Spinal cord (tissue), 10 donors: Measurements from ENCODE around the gene MYO5B. TPM values are rescaled to one million over a fixed set of nuclear protein-coding genes. Genes with fewer than 3 reads are reported as not detected.

ENCODE experiments used
- DNase-seq, 6 donors: peaks; one replicate each; pipeline versions ENCODE4 v3.0.0 to v3.0.0-alpha.2; 2013 to 2015; ENCODE audit warnings: low spot score in 6 of 6, low read depth in 4 of 6
- H3K27ac ChIP-seq: one replicate; pipeline ENCODE4 v1.5.1; 2013; ENCODE audit warnings: low read depth, low read length, control low read depth
- H3K27me3 ChIP-seq: one replicate; pipeline ENCODE4 v1.6.1; 2013; ENCODE audit warnings: low read length; ENCODE audit not compliant: control insufficient read depth, insufficient read depth
- H3K36me3 ChIP-seq: one replicate; pipeline ENCODE4 v1.6.1; 2013; ENCODE audit warnings: low read length; ENCODE audit not compliant: control insufficient read depth, insufficient read depth
- H3K4me1 ChIP-seq: one replicate; pipeline ENCODE4 v1.6.1; 2013; ENCODE audit warnings: low read length; ENCODE audit not compliant: control insufficient read depth, insufficient read depth
- H3K4me3 ChIP-seq: one replicate; pipeline ENCODE4 v1.5.1; 2013; ENCODE audit warnings: low read depth, low read length, control low read depth
- H3K9me3 ChIP-seq: one replicate; pipeline ENCODE4 v1.6.1; 2013; ENCODE audit warnings: low read length; ENCODE audit not compliant: control insufficient read depth, insufficient read depth
- WGBS: methylation state at CpG from one replicate; pipeline ENCODE4 v1.1.5; 2013; ENCODE audit warnings: missing lambda C conversion rate; ENCODE audit not compliant: insufficient coverage; 5-methylcytosine and 5-hydroxymethylcytosine counted together
- polyA plus RNA-seq, 2 donors: library from polyadenylated mRNA; unstranded; fragments of 120-200 nt; gene quantifications; one replicate each; pipeline ENCODE4 v1.2.1, GENCODE V29; 2013; ENCODE audit not compliant: insufficient read length in 2 of 2
- total RNA-seq, 2 donors: library from RNA; depleted of rRNA in 1 of 2; stranded (reverse); fragments of 120-200 nt in 1 of 2; fragments of >200 nt in 1 of 2; gene quantifications; one replicate each; pipeline versions ENCODE4 v1.2.3 to v1.2.4, GENCODE V29; 2013 to 2014
- donor health status: healthy.

The MYO5B gene
- total and polyA plus RNA-seq, 4 donors, result 2.6 to 8.0 (median 4.5) TPM

DNA sequence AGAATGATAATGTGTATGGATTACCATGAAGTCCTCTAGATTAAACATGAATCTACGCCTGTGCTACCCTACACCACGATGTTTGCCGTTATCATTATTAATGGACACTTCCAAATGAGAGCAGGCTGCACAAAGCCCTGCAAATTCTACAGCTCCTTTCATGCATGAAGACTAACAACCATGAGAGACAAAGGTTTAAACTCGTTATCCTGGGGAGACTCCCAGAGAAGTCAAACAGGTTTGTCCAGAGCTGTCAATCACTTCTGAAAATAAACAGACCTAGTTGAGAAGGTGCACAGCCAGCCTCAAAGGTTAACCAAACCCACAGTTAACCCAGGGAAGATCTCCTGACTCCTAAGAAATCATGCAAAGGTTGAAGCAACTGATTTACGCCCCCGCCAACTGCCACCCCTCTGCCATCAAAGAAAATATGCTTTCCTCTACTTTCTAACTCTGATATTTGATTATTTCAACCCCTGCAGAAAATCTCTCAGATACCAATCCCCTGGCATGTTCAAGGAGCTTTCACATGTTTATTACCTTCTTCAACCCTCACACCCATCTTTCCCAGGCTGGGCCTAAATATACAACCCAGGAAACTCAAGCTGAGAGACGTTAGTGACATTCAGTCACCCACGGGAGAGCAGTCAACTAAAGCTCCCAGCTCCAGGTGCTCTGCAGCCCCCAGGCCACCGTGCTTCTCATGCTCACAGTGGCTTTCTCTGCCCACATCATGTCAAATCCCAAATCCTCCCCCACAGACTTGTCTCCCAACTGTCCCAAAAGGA, 35.9 kb downstream of the MYO5B start:
- DNase-seq, result no peak
- WGBS, result 70% methylated on average over 9 of the region's 9 CpGs

DNA sequence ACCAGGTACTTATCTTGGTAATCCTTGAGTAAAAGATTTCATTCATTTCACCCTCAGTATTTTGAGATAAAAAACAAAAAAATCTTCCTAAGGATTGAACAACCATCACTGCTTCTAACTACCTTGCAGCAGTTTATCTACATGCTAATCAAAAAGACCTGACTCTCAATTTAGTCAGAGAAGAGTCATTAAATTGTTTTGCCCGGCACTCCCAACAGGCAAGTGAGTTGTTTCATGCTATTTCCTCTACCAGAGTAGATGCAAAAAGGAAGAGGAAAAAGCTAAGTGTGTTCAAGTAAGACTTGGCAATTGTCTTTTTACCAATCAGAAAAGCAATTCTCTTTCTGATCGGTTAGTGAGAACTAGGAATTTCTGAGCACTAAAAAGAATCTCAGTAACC, 39.5 kb downstream of the MYO5B start:
- DNase-seq, result no peak
- Histone ChIP-seq H3K9me3 (no peaks in the 10 kb centered on the region), H3K27me3 (no peaks in the 10 kb centered on the region), H3K36me3 (no peaks in the 10 kb centered on the region), H3K27ac (no peak overlapping the region), H3K4me1 (no peaks in the 10 kb centered on the region), H3K4me3 (no peak overlapping the region)
- WGBS, result no CpG with 5 or more reads among the region's 2 CpGs

More for the DNA sequence above, 35.9 kb downstream of the MYO5B start:
- Histone ChIP-seq H3K36me3 (no peaks in the 10 kb centered on the region), H3K9me3 (no peaks in the 10 kb centered on the region), H3K4me3 (no peak overlapping the region), H3K4me1 (no peaks in the 10 kb centered on the region), H3K27ac (no peak overlapping the region), H3K27me3 (no peaks in the 10 kb centered on the region)

DNA sequence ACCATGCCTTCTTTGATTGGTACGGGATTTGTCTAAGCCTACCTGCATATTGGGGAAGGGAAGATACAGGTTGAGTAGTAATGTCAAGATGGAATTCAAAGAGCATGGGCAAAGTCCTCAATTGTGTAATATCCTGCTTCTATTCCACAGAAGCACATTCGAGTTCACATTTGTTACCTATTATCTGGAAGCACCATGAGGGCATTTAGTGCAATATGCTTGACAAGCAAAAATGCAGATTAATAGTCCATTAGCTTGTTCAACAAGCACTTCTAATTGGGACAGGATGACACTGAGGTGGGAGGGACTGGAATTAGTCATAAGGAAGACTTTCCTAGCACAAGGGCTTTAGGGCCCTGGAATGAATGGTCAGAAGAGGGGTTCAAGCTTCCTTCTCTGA, 40.5 kb downstream of the MYO5B start:
- no peaks in the 10 kb centered on the region for H3K36me3 ChIP-seq
- H3K9me3 ChIP-seq, result no peaks in the 10 kb centered on the region
- no peaks in the 10 kb centered on the region for H3K4me1 ChIP-seq
- no peaks in the 10 kb centered on the region for H3K27me3 ChIP-seq
- no peak overlapping the region for H3K27ac ChIP-seq
- DNase-seq, result no peak
- 100% methylated on average over 1 of the region's 2 CpGs for WGBS
- H3K4me3 ChIP-seq, result no peak overlapping the region

DNA sequence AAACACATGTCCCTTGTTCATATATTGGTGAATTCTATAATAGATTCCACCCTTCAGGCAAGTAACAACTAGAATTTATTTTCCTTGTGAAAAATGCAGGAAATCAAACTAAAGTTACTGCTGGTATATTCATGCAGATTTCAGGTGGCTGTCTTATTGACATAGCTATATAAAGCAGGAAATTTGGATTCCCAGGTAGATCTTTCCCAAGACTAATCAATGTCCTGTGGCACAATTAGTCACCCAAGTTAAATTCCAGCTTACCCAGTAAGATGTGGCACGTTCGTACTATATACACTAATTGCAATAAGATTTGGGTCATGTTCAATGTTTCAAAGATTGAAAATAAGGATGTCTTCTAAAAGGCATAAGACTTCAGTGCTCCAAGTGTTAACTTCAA, 42.0 kb downstream of the MYO5B start:
- DNase-seq, result no peak
- Histone ChIP-seq H3K27ac (no peak overlapping the region), H3K36me3 (no peaks in the 10 kb centered on the region), H3K4me1 (no peaks in the 10 kb centered on the region), H3K4me3 (no peak overlapping the region), H3K27me3 (no peaks in the 10 kb centered on the region), H3K9me3 (no peaks in the 10 kb centered on the region)
- no CpG with 5 or more reads among the region's 2 CpGs for WGBS

DNA sequence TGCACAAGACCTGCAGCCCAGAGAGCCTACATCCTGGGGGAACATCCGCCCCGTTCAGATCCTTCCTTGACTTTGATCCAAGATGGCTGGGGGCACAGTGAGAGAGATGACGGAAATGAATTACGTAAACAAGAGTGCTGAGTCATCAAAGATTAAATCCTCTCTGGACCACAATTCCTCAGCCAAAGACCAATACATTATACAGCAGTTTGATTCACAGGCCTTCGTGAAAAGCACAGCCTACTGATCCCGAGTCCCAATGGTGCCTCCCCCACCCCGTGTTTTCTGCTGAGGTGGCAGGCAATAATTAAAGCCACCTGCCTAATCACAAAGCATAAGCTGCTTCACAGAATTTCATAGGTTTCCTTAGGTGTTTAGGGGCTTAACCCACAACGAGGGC, 43.0 kb downstream of the MYO5B start:
- 82% methylated on average over 4 of the region's 8 CpGs for WGBS
- no peaks in the 10 kb centered on the region for H3K4me1 ChIP-seq
- no peak overlapping the region for H3K4me3 ChIP-seq
- no peaks in the 10 kb centered on the region for H3K27me3 ChIP-seq
- no peaks in the 10 kb centered on the region for H3K9me3 ChIP-seq
- no peak for DNase-seq
- no peaks in the 10 kb centered on the region for H3K36me3 ChIP-seq
- no peak overlapping the region for H3K27ac ChIP-seq

DNA sequence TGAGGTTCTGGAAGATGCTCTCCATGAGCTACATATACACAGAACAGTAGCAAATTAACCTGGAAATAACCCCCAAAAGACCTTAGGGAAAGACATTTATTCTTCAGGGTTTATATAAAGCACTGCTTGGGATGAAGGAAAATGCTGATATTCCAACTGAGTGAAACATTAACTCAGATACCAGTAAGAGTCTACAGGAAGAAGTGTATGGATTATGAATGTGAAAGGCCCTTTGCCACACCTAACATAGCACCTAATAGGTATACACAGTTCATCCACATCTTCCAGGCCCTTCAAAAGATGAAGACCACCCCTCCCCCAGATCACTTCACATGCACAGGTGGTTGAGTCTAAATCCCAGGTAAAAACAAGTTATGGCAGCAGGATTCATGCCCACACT, 50.4 kb downstream of the MYO5B start:
- DNase-seq, result no peak
- Histone ChIP-seq H3K4me1 (no peaks in the 10 kb centered on the region), H3K4me3 (no peak overlapping the region), H3K27ac (no peak overlapping the region), H3K36me3 (no peaks in the 10 kb centered on the region), H3K9me3 (no peaks in the 10 kb centered on the region), H3K27me3 (no peaks in the 10 kb centered on the region)

DNA sequence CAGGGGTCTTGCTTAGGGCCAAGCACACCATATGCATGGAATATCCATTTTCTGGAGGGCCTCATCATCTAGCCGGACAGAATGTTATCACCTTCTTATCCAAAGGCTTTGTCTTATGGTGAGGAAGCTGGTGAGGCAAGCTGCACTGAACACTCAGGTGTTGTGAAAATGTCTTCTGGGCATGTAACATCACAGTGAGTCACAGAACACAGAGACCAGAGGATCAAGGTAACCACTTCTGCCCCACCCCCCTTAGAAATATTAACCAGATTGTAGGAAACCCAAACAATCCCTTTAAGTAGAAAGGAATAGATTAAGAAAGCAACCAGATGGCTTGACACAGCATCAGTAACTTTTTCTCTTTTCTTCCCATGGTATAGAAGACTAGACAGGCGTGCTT, 51.1 kb downstream of the MYO5B start:
- DNase-seq, result no peak
- no peaks in the 10 kb centered on the region for H3K36me3 ChIP-seq
- no peaks in the 10 kb centered on the region for H3K9me3 ChIP-seq
- no peaks in the 10 kb centered on the region for H3K27me3 ChIP-seq
- no peaks in the 10 kb centered on the region for H3K4me1 ChIP-seq
- no peak overlapping the region for H3K27ac ChIP-seq
- no CpG with 5 or more reads among the region's 2 CpGs for WGBS
- H3K4me3 ChIP-seq, result no peak overlapping the region

DNA sequence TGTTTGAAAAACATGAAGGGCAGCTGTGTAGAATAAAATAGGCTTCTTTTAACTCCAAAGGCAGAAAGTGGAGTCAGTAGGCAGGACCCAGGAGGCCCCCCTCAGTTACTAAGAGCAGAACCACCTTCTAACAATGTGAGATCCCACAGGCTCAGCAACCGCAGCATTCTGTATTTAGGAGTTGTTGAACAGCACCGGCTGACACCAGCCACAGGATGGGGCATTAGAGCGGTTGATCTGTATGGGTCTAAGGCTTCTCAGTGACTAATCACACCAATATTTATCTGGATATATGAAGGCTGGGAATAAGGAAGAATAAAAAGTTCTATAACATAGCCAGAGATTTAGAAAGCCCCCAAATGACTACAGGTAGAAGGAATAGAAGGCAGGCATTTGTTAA, 51.7 kb downstream of the MYO5B start:
- DNase-seq, result no peak
- H3K36me3 ChIP-seq, result no peaks in the 10 kb centered on the region
- WGBS, result 80% methylated on average over 1 of the region's 3 CpGs
- no peak overlapping the region for H3K27ac ChIP-seq
- no peaks in the 10 kb centered on the region for H3K4me1 ChIP-seq
- H3K9me3 ChIP-seq, result no peaks in the 10 kb centered on the region
- H3K27me3 ChIP-seq, result no peaks in the 10 kb centered on the region
- no peak overlapping the region for H3K4me3 ChIP-seq

DNA sequence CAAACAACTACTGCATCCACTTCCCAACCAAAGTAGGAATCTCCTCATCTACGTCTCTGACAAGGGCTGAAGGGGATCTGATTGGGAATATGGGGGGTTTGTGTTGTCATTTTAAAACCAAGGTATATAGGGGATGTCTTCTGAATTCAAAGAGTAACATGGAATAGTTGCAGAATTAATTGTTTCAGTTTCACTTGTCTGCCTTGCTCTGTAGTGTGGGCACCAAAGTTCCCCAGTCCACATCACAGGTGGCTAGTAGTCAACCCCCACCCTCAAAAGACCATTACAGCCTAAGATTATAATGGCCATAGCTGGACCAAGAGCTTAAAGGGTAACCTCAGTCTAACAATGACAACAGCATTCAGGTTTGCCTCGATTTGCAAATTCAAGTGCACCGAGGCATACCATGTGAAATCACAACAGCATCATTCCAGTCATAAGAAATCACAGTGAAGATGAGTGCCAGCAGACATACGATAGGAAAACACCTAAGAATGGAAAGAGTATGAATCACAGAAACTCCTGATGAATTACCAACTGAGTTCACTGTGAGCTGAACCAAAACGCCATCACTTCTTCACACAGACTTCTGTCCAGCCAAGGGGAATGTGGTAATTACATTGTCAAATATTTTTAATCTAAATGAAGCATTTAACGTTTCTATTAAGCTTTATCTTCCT, 52.4 kb downstream of the MYO5B start:
- Histone ChIP-seq H3K4me3 (no peak overlapping the region), H3K27me3 (no peaks in the 10 kb centered on the region), H3K27ac (no peak overlapping the region), H3K36me3 (no peaks in the 10 kb centered on the region), H3K9me3 (no peaks in the 10 kb centered on the region), H3K4me1 (no peaks in the 10 kb centered on the region)
- no CpG with 5 or more reads among the region's 6 CpGs for WGBS
- no peak for DNase-seq
